SK-N-SH treated with all-trans-retinoic acid at 6 μM for 48 hours (cell line): ENCODE data around the gene MXD4.

ENCODE experiments used
- CSDC2 ChIP-seq: fragments of 250-450 bp; sonication (Bioruptor Pico); IDR thresholded peaks from 2 replicates; pipeline ENCODE4 v1.5.0; 2020; ENCODE audit warnings: mild to moderate bottlenecking, moderate library complexity
- ISL1 ChIP-seq: fragments of 250-450 bp; sonication (Bioruptor Pico); IDR thresholded peaks from 2 replicates; pipeline ENCODE4 v2.1.2; 2022; ENCODE audit warnings: mild to moderate bottlenecking, moderate library complexity

DNA sequence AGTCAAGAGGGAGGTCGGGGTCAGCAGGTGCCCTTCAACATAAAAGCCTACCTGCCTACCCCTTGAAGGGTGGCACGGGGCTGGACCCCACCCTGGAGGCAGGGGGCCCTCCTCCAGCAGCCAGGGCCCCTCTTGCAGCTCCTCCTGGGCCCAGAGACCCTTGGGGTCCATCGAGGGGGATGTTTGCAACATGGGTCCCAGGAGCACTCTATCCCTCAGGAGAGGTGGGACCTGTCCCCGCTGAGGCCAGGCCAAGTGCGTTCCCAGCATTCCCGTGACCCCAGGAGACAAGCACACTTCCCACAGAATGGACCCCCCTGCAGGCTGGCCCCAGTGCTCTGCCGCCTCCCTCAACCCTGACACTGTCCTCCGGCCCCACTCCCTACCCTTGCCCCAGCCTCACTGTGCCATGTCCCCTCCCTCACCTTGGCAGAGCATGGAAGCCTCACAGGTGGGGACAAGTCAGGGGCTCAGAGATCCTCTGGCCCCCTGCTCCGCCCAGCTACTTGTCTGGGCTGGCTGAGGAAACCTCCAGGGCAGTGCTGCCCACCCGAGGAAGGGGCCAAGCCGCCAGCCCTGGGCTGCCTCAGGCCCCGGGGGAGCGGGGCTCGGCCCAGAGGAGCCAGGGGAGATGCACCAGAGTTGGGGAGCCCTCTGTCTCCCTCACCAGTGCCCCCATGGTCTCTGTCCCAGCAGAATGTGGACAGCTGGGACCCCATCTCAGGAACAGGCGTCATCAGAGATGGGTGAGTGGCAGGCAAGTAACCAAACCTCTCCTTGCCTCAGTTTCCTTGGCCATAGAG is 2.2 kb downstream of the MXD4 start:
- no peak for TF ChIP-seq ISL1
- no peak for TF ChIP-seq CSDC2
